CD14-positive monocyte (primary cell): ENCODE data around the gene CLCA1. TPM values are rescaled to one million over a fixed set of nuclear protein-coding genes. Genes with fewer than 3 reads are reported as not detected.

Experiments used
- DNase-seq, 3 donors: peaks; one replicate each; pipeline ENCODE4 v3.0.0-alpha.2; 2011 to 2022
- H2AFZ ChIP-seq: 2 replicates; pipeline ENCODE4 v1.6.0; 2012; ENCODE audit warnings: mild to moderate bottlenecking, low read depth, low read length, inconsistent platforms; ENCODE audit not compliant: insufficient read depth, poor library complexity, severe bottlenecking
- H3K27ac ChIP-seq, 2 donors: 1 replicate in 1 of 2; 2 replicates in 1 of 2; pipeline ENCODE4 v1.5.1; 2012 to 2013; ENCODE audit warnings: low read length in 2 of 2, control low read depth in 1 of 2, inconsistent platforms in 1 of 2, low read depth in 1 of 2, mild to moderate bottlenecking in 1 of 2
- H3K27me3 ChIP-seq, 2 donors: one replicate each; pipeline versions ENCODE4 v1.6.0 to v1.6.1; 2011 to 2013; ENCODE audit warnings: low read length in 2 of 2; ENCODE audit not compliant: control insufficient read depth in 2 of 2, insufficient read depth in 2 of 2
- H3K36me3 ChIP-seq, 2 donors: replicated peaks in 1 of 2; 1 replicate in 1 of 2; 2 replicates in 1 of 2; pipeline versions ENCODE4 v1.5.1 to v1.6.1; 2012 to 2013; ENCODE audit warnings: low read length in 2 of 2, control low read depth in 1 of 2, inconsistent platforms in 1 of 2, mild to moderate bottlenecking in 1 of 2; ENCODE audit not compliant: insufficient read depth in 2 of 2, control insufficient read depth in 1 of 2
- H3K4me1 ChIP-seq, 2 donors: 1 replicate in 1 of 2; 2 replicates in 1 of 2; pipeline versions ENCODE4 v1.5.1 to v1.6.1; 2012 to 2013; ENCODE audit warnings: low read length in 2 of 2, control low read depth in 1 of 2, inconsistent platforms in 1 of 2, mild to moderate bottlenecking in 1 of 2, moderate library complexity in 1 of 2; ENCODE audit not compliant: insufficient read depth in 2 of 2, control insufficient read depth in 1 of 2
- H3K4me2 ChIP-seq: replicated peaks from 2 replicates; pipeline ENCODE3; 2012; ENCODE audit warnings: low read length, moderate library complexity, mild to moderate bottlenecking; ENCODE audit not compliant: poor library complexity, severe bottlenecking; ENCODE audit errors: extremely low read depth
- H3K4me3 ChIP-seq, 3 experiments: fragments of 200-600 bp in 1 of 3; sonication (generic) in 1 of 3; replicated peaks in 1 of 3; 1 replicate in 2 of 3; 2 replicates in 1 of 3; pipeline ENCODE4 v1.5.1; 2011 to 2013; ENCODE audit warnings: low read length in 3 of 3, mild to moderate bottlenecking in 3 of 3, control low read depth in 2 of 3, low read depth in 2 of 3, inconsistent platforms in 1 of 3, moderate library complexity in 1 of 3
- H3K79me2 ChIP-seq: 2 replicates; pipeline ENCODE4 v1.6.0; 2012; ENCODE audit warnings: mild to moderate bottlenecking, control low read depth, inconsistent platforms, low read length, moderate library complexity; ENCODE audit not compliant: insufficient read depth
- H3K9ac ChIP-seq: 2 replicates; pipeline ENCODE4 v1.6.0; 2017; ENCODE audit warnings: low read length, mild to moderate bottlenecking; ENCODE audit not compliant: insufficient read depth, poor library complexity, severe bottlenecking
- H3K9me3 ChIP-seq, 2 donors: replicated peaks in 1 of 2; 1 replicate in 1 of 2; 2 replicates in 1 of 2; pipeline versions ENCODE4 v1.5.1 to v1.6.1; 2012 to 2013; ENCODE audit warnings: low read length in 2 of 2, control low read depth in 1 of 2; ENCODE audit not compliant: control insufficient read depth in 1 of 2, insufficient read depth in 1 of 2
- H4K20me1 ChIP-seq: 2 replicates; pipeline ENCODE4 v1.6.0; 2012; ENCODE audit warnings: mild to moderate bottlenecking, low read length, control low read depth, moderate library complexity; ENCODE audit not compliant: insufficient read depth
- H3K27ac Mint-ChIP-seq, 7 donors: one replicate each; pipeline ENCODE4 v1.8.0; 2020; ENCODE audit warnings: mild to moderate bottlenecking in 7 of 7, mixed read lengths in 7 of 7, moderate library complexity in 6 of 7, inconsistent platforms in 2 of 7
- H3K27me3 Mint-ChIP-seq, 3 donors: one replicate each; pipeline ENCODE4 v1.8.0; 2021 to 2022; ENCODE audit warnings: low read depth in 3 of 3, mild to moderate bottlenecking in 3 of 3, mixed read lengths in 3 of 3, moderate library complexity in 3 of 3, inconsistent platforms in 1 of 3
- H3K36me3 Mint-ChIP-seq, 2 donors: one replicate each; pipeline ENCODE4 v1.8.0; 2020; ENCODE audit warnings: mixed read lengths in 2 of 2, inconsistent platforms in 1 of 2, mild to moderate bottlenecking in 1 of 2
- H3K4me1 Mint-ChIP-seq: one replicate; pipeline ENCODE4 v1.8.0; 2020; ENCODE audit warnings: mild to moderate bottlenecking, mixed read lengths
- H3K4me3 Mint-ChIP-seq, 2 donors: one replicate each; pipeline ENCODE4 v1.8.0; 2020; ENCODE audit warnings: mild to moderate bottlenecking in 2 of 2, mixed read lengths in 2 of 2, moderate library complexity in 1 of 2
- H3K9me3 Mint-ChIP-seq, 7 donors: one replicate each; pipeline ENCODE4 v1.8.0; 2020 to 2022; ENCODE audit warnings: mixed read lengths in 7 of 7, mild to moderate bottlenecking in 6 of 7, moderate library complexity in 6 of 7, inconsistent platforms in 2 of 7
- CTCF ChIP-seq: fragments of 200-600 bp; IDR thresholded peaks from one replicate; pipeline ENCODE4 v1.8.0; 2022; ENCODE audit warnings: antibody characterized with exemption, mild to moderate bottlenecking
- WGBS: methylation state at CpG from one replicate; pipeline ENCODE4 v1.1.5; 2013; ENCODE audit warnings: missing lambda C conversion rate; ENCODE audit not compliant: insufficient coverage; 5-methylcytosine and 5-hydroxymethylcytosine counted together
- intact Hi-C, 2 donors: fragments of 100-400 bp; cut with micrococcal nuclease; formaldehyde crosslinking; loops; one replicate each; pipeline versions ENCODE4 v1.15.0 to v1.15.1; 2023
- polyA plus RNA-seq, 3 donors: library from polyadenylated mRNA; depleted of rRNA in 1 of 3; unstranded in 2 of 3; stranded (reverse) in 1 of 3; fragments of 300-500 nt in 2 of 3; fragments of >200 nt in 1 of 3; fragmentation: Illumina TruSeq in 2 of 3; gene quantifications; 1 replicate in 2 of 3; 2 replicates in 1 of 3; pipeline ENCODE4 v1.2.3, GENCODE V29; 2012 to 2021

The CLCA1 gene
- polyA plus RNA-seq, 3 donors, result not detected

DNA sequence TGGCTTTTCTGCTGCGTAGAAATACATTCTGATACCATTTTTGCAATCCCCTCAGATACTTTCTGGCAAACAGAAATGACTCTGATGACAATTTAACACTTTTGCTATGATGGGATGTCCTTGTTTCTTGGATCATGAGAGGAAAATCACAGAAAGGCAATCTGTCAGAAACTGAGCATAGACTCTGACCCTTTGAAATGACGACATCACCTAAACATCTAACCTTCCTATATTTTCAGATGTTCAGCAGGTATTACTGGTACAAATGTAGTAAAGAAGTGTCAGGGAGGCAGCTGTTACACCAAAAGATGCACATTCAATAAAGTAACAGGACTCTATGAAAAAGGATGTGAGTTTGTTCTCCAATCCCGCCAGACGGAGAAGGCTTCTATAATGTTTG lies 13.2 kb downstream of the CLCA1 start:
- Histone ChIP-seq H4K20me1 (no peaks in the 10 kb centered on the region), H3K27me3 (no peaks in the 10 kb centered on the region), H3K4me3 (no peak overlapping the region), H3K4me2 (no peak overlapping the region), H3K9ac (no peak overlapping the region), H3K36me3 (no peaks in the 10 kb centered on the region), H2AFZ (no peak overlapping the region), H3K79me2 (no peaks in the 10 kb centered on the region), H3K27ac (no peak overlapping the region), H3K9me3 (no peaks in the 10 kb centered on the region), H3K4me1 (no peaks in the 10 kb centered on the region)
- no peak for TF ChIP-seq CTCF
- H3K27ac Mint-ChIP-seq, result no peak overlapping the region
- DNase-seq, result no peak
- no peaks in the 10 kb centered on the region for H3K36me3 Mint-ChIP-seq
- intact Hi-C loops, result no loop called here
- H3K27me3 Mint-ChIP-seq, result peaks cover 1 to 2% (median 2%) of the 10 kb centered on the region in 3 donors
- WGBS, result no CpG with 5 or more reads among the region's 4 CpGs
- no peak overlapping the region for H3K4me3 Mint-ChIP-seq
- H3K9me3 Mint-ChIP-seq, result no peaks in the 10 kb centered on the region
- H3K4me1 Mint-ChIP-seq, result no peaks in the 10 kb centered on the region

- Histone ChIP-seq H3K27ac (no peak overlapping the region), H3K36me3 (no peaks in the 10 kb centered on the region), H3K27me3 (no peaks in the 10 kb centered on the region), H3K9ac (no peak overlapping the region), H3K4me2 (no peak overlapping the region), H3K4me1 (no peaks in the 10 kb centered on the region), H3K9me3 (no peaks in the 10 kb centered on the region), H3K79me2 (no peaks in the 10 kb centered on the region), H4K20me1 (no peaks in the 10 kb centered on the region), H3K4me3 (no peak overlapping the region), H2AFZ (no peak overlapping the region)
- no peak for DNase-seq
- Mint-ChIP-seq H3K4me1 (no peaks in the 10 kb centered on the region), H3K27me3 (peaks cover 1 to 2% (median 2%) of the 10 kb centered on the region in 3 donors), H3K36me3 (no peaks in the 10 kb centered on the region), H3K9me3 (no peaks in the 10 kb centered on the region), H3K27ac (no peak overlapping the region), H3K4me3 (no peak overlapping the region)
- TF ChIP-seq CTCF, result no peak
- intact Hi-C loops, result no loop called here
- 92% methylated on average over 3 of the region's 4 CpGs for WGBS
These were observed 18.5 kb downstream of the CLCA1 start for GRCh38 chr1:86487131-86487810.
